ENCODE results near the gene SPTBN5.

SPTBN5 gene

GRCh38 chr15:41866872-41867579 lies 26.8 kb downstream of the SPTBN5 start:
- no peak for DNase-seq (ENCODE audit: low read depth, low spot score)

GRCh38 chr15:41866263-41866703 lies 27.6 kb downstream of the SPTBN5 start:
- DNase-seq (ENCODE audit: low read depth, low spot score): no peak

- DNase-seq (ENCODE audit: low read depth, low spot score): no peak
Measured at GRCh38 chr15:41865490-41866055, 28.3 kb downstream of the SPTBN5 start.

GRCh38 chr15:41862515-41863116 lies 31.2 kb downstream of the SPTBN5 start:
- DNase-seq (ENCODE audit: low read depth, low spot score): peak; percentile 30

GRCh38 chr15:41861736-41862356 lies 32.0 kb downstream of the SPTBN5 start:
- no peak for DNase-seq (ENCODE audit: low read depth, low spot score)

- no peak for DNase-seq (ENCODE audit: low read depth, low spot score)
Measured at GRCh38 chr15:41860049-41860828, 33.6 kb downstream of the SPTBN5 start.

- no peak for DNase-seq (ENCODE audit: low read depth, low spot score)
Measured at GRCh38 chr15:41858756-41859155, 35.1 kb downstream of the SPTBN5 start.

- no peak for DNase-seq (ENCODE audit: low read depth, low spot score)
Measured at GRCh38 chr15:41857316-41857715, 36.5 kb downstream of the SPTBN5 start.

- no peak for DNase-seq (ENCODE audit: low read depth, low spot score)
Measured at GRCh38 chr15:41856716-41857115, 37.1 kb downstream of the SPTBN5 start.

GRCh38 chr15:41856262-41856661 lies 37.6 kb downstream of the SPTBN5 start:
- no peak for DNase-seq (ENCODE audit: low read depth, low spot score)

- no peak for DNase-seq (ENCODE audit: low read depth, low spot score)
Measured at GRCh38 chr15:41855261-41855961, 38.4 kb downstream of the SPTBN5 start.

- no peak for DNase-seq (ENCODE audit: low read depth, low spot score)
Measured at GRCh38 chr15:41854443-41854842, 39.4 kb downstream of the SPTBN5 start.

GRCh38 chr15:41853831-41854230 lies 40.0 kb downstream of the SPTBN5 start:
- no peak for DNase-seq (ENCODE audit: low read depth, low spot score)

GRCh38 chr15:41852736-41853590 lies 40.9 kb downstream of the SPTBN5 start:
- DNase-seq (ENCODE audit: low read depth, low spot score): no peak

- DNase-seq (ENCODE audit: low read depth, low spot score): no peak
Measured at GRCh38 chr15:41851755-41852370, 42.0 kb downstream of the SPTBN5 start.

- DNase-seq (ENCODE audit: low read depth, low spot score): no peak
Measured at GRCh38 chr15:41851167-41851523, 42.7 kb downstream of the SPTBN5 start.

- DNase-seq (ENCODE audit: low read depth, low spot score): no peak
Measured at GRCh38 chr15:41850482-41851166, 43.2 kb downstream of the SPTBN5 start.

- no peak for DNase-seq (ENCODE audit: low read depth, low spot score)
Measured at GRCh38 chr15:41849861-41850260, 44.0 kb downstream of the SPTBN5 start.

GRCh38 chr15:41849204-41849603 lies 44.6 kb downstream of the SPTBN5 start:
- DNase-seq (ENCODE audit: low read depth, low spot score): no peak
